HG03457 (cell line): ENCODE data around the gene TCF12.
"Not testable (repeated sequence)": the region's sequence is repeated elsewhere in the genome, so short reads cannot be mapped to it uniquely, and the experiment has no call there.

ENCODE experiments used
- ATAC-seq: cut with Tn5 transposase; IDR thresholded peaks from one replicate; pipeline ENCODE4 v1.9.1; 2021; ENCODE audit warnings: moderate number of reproducible peaks; ENCODE audit not compliant: unreplicated experiment

Gene TCF12

GRCh38 chr15:56973463-56973862, 55.0 kb downstream of the TCF12 start:
- no peak for ATAC-seq

GRCh38 chr15:56977232-56977631, 58.8 kb downstream of the TCF12 start:
- no peak for ATAC-seq

GRCh38 chr15:56978898-56979662, 60.6 kb downstream of the TCF12 start:
- no peak for ATAC-seq

- ATAC-seq: no peak
These were observed 62.0 kb downstream of the TCF12 start for GRCh38 chr15:56980473-56980872.

GRCh38 chr15:56981160-56981559, 62.7 kb downstream of the TCF12 start:
- ATAC-seq: no peak

- ATAC-seq: no peak
These were observed 64.5 kb downstream of the TCF12 start for GRCh38 chr15:56982987-56983386.

GRCh38 chr15:56984681-56985481, 66.4 kb downstream of the TCF12 start:
- no peak for ATAC-seq

GRCh38 chr15:56985856-56986255, 67.4 kb downstream of the TCF12 start:
- no peak for ATAC-seq

GRCh38 chr15:56987286-56987685, 68.8 kb downstream of the TCF12 start:
- ATAC-seq: no peak

- no peak for ATAC-seq
These were observed 69.8 kb downstream of the TCF12 start for GRCh38 chr15:56988219-56988618.

- no peak for ATAC-seq
These were observed 71.0 kb downstream of the TCF12 start for GRCh38 chr15:56989411-56989924.

- ATAC-seq: no peak
These were observed 72.6 kb downstream of the TCF12 start for GRCh38 chr15:56991017-56991416.

GRCh38 chr15:56992725-56993124, 74.3 kb downstream of the TCF12 start:
- no peak for ATAC-seq

GRCh38 chr15:56994280-56994679, 75.8 kb downstream of the TCF12 start:
- ATAC-seq: no peak

GRCh38 chr15:56996093-56996492, 77.6 kb downstream of the TCF12 start:
- ATAC-seq: no peak

- no peak for ATAC-seq
These were observed 78.5 kb downstream of the TCF12 start for GRCh38 chr15:56996746-56997470.

GRCh38 chr15:57003418-57003817, 85.0 kb downstream of the TCF12 start:
- no peak for ATAC-seq

GRCh38 chr15:57005244-57005643, 86.8 kb downstream of the TCF12 start:
- ATAC-seq: no peak

GRCh38 chr15:57007797-57008196, 89.4 kb downstream of the TCF12 start:
- ATAC-seq: not testable (repeated sequence)

GRCh38 chr15:57010724-57011123, 92.3 kb downstream of the TCF12 start:
- ATAC-seq: no peak

- ATAC-seq: no peak
These were observed 94.1 kb downstream of the TCF12 start for GRCh38 chr15:57012556-57012955.
